Measurements from ENCODE around the gene MTERF1.

GRCh38 chr7:91922857-91923256 lies 42.4 kb upstream of the MTERF1 start:
- TF ChIP-seq POLR2AphosphoS5 (IDR thresholded peaks at IDR 0.05; ENCODE audit: low read depth, low read length) (no peak), TAF1 (IDR thresholded peaks at IDR 0.05; ENCODE audit: borderline replicate concordance, insufficient read depth, low read length) (no peak)

All from PFSK-1 (cell line).